Endothelial cell of umbilical vein (primary cell): Measurements from ENCODE around the gene PAQR4. TPM values are rescaled to one million over a fixed set of nuclear protein-coding genes. Genes with fewer than 3 reads are reported as not detected.

Experiments
- BruUV-seq: library from RNA; stranded (reverse); fragments of 400-500 nt; replicated peaks from 2 replicates; lab custom pipeline; 2021; lab: Mats Ljungman, UMichigan
- CTCF ChIA-PET: fragments of 300-600, 350-600 bp; sonication (Branson Sonifier 250); formaldehyde crosslinking; loops from one replicate; lab custom pipeline; 2021; ENCODE audit warnings: antibody characterized with exemption, inconsistent platforms; lab: Charles Lee
- POLR2A ChIA-PET: fragments of 300-600, 350-600 bp; sonication (Branson Sonifier 250); formaldehyde crosslinking; loops from one replicate; lab custom pipeline; 2021; ENCODE audit warnings: antibody characterized with exemption, inconsistent platforms; lab: Charles Lee
- DNase-seq: peaks from one replicate; pipeline ENCODE4 v3.0.0-alpha.2; 2011; ENCODE audit warnings: low read depth, low spot score
- FAIRE-seq: peaks from 2 replicates; lab custom pipeline; 2011; peaks lifted over from hg19 to GRCh38; lab: Jason Lieb, UNC
- H2AFZ ChIP-seq: 2 replicates; pipeline ENCODE4 v1.6.0; 2012; ENCODE audit warnings: low read depth, low read length, control low read depth, inconsistent platforms
- H3K27ac ChIP-seq: 2 replicates; pipeline ENCODE4 v1.5.1; 2011; ENCODE audit warnings: low read depth, mild to moderate bottlenecking, control low read depth, low read length, moderate library complexity; ENCODE audit not compliant: insufficient read depth
- H3K27me3 ChIP-seq, 2 experiments: 2 replicates each; pipeline versions ENCODE4 v1.6.0 to v1.6.1; 2011; ENCODE audit warnings: low read length in 2 of 2, mixed read lengths in 1 of 2; ENCODE audit not compliant: control insufficient read depth in 2 of 2, insufficient read depth in 2 of 2
- H3K36me3 ChIP-seq, 2 experiments: 2 replicates in 1 of 2; 3 replicates in 1 of 2; pipeline ENCODE4 v1.5.1; 2011; ENCODE audit warnings: low read length in 2 of 2, mild to moderate bottlenecking in 1 of 2, moderate library complexity in 1 of 2; ENCODE audit not compliant: control insufficient read depth in 2 of 2, insufficient read depth in 2 of 2; ENCODE audit errors: extremely low read depth in 1 of 2
- H3K4me1 ChIP-seq: 3 replicates; pipeline ENCODE4 v1.5.1; 2011; ENCODE audit warnings: mild to moderate bottlenecking, low read length; ENCODE audit not compliant: control insufficient read depth, insufficient read depth; ENCODE audit errors: extremely low read depth
- H3K4me2 ChIP-seq: 2 replicates; pipeline ENCODE4 v1.6.1; 2011; ENCODE audit warnings: low read length, control low read depth, mixed read lengths; ENCODE audit not compliant: insufficient read depth
- H3K4me3 ChIP-seq, 3 experiments: fragments of 200-600 bp in 1 of 3; sonication (generic), shearing (Covaris generic) in 1 of 3; replicated peaks in 1 of 3; 2 replicates each; pipeline ENCODE4 v1.5.1; 2011 to 2016; ENCODE audit warnings: control low read depth in 3 of 3, low read length in 3 of 3, mild to moderate bottlenecking in 2 of 3, inconsistent platforms in 1 of 3, low read depth in 1 of 3, moderate library complexity in 1 of 3; ENCODE audit not compliant: insufficient read depth in 1 of 3
- H3K79me2 ChIP-seq: 2 replicates; pipeline ENCODE4 v1.6.0; 2012; ENCODE audit warnings: low read length, inconsistent platforms; ENCODE audit not compliant: control insufficient read depth, insufficient read depth
- H3K9ac ChIP-seq: replicated peaks from 2 replicates; pipeline ENCODE3; 2011; ENCODE audit warnings: low read length, control low read depth; ENCODE audit not compliant: insufficient read depth; ENCODE audit errors: extremely low read depth
- H3K9me1 ChIP-seq: replicated peaks from 3 replicates; pipeline ENCODE4 v1.6.0; 2011; ENCODE audit warnings: mild to moderate bottlenecking, low read length; ENCODE audit not compliant: control insufficient read depth, insufficient read depth; ENCODE audit errors: extremely low read depth
- H3K9me3 ChIP-seq: replicated peaks from 2 replicates; pipeline ENCODE4 v1.5.1; 2012; ENCODE audit warnings: low read length, inconsistent platforms; ENCODE audit not compliant: control insufficient read depth, insufficient read depth
- H4K20me1 ChIP-seq: replicated peaks from 2 replicates; pipeline ENCODE3; 2011; ENCODE audit warnings: mild to moderate bottlenecking, low read length; ENCODE audit not compliant: control insufficient read depth, insufficient read depth; ENCODE audit errors: extremely low read depth
- EZH2 ChIP-seq: IDR thresholded peaks from 2 replicates; pipeline ENCODE4 v1.6.1; 2012; ENCODE audit warnings: borderline replicate concordance, low read depth, mild to moderate bottlenecking, moderate library complexity, low read length, inconsistent platforms; ENCODE audit not compliant: severe bottlenecking
- FOS ChIP-seq: IDR thresholded peaks from 2 replicates; pipeline ENCODE4 v1.6.1; 2011; ENCODE audit warnings: mild to moderate bottlenecking, low read length, moderate library complexity, borderline replicate concordance; ENCODE audit not compliant: insufficient read depth
- GATA2 ChIP-seq: IDR thresholded peaks from 2 replicates; pipeline ENCODE4 v1.7.0; 2011; ENCODE audit warnings: low read depth, mild to moderate bottlenecking, moderate library complexity, mixed read lengths, low read length; ENCODE audit not compliant: insufficient read length, insufficient read depth
- JUN ChIP-seq: IDR thresholded peaks from 2 replicates; pipeline ENCODE4 v1.6.1; 2011; ENCODE audit warnings: borderline replicate concordance, low read depth; ENCODE audit not compliant: insufficient read length, insufficient read depth
- MYC ChIP-seq: IDR thresholded peaks from one replicate; pipeline ENCODE4 v1.6.1; 2011; ENCODE audit warnings: mild to moderate bottlenecking, low read depth, low read length
- POLR2A ChIP-seq: IDR thresholded peaks from 2 replicates; pipeline ENCODE4 v1.6.1; 2012; ENCODE audit warnings: low read depth, mild to moderate bottlenecking, control low read depth, low read length
- POLR2AphosphoS5 ChIP-seq: IDR thresholded peaks from 2 replicates; pipeline ENCODE4 v1.6.1; 2012; ENCODE audit warnings: low read depth, mild to moderate bottlenecking, control low read depth, low read length, moderate library complexity; ENCODE audit not compliant: insufficient read depth
- dilution Hi-C: fragments of 300-500 bp; cut with MboI; formaldehyde crosslinking; loops from one replicate; pipeline ENCODE4 v1.15.0; 2019; ENCODE audit warnings: low sequenced_read_pairs; ENCODE audit not compliant: extremely low pct_ligation_motif_present
- intact Hi-C: fragments of 100-400 bp; cut with micrococcal nuclease; formaldehyde crosslinking; loops from one replicate; pipeline ENCODE4 v1.10.0; 2022
- polyA plus RNA-seq, 4 experiments: library from polyadenylated mRNA; depleted of rRNA in 3 of 4; stranded (reverse) in 3 of 4; unstranded in 1 of 4; fragments of >200 nt; gene quantifications; 2 replicates each; pipeline versions ENCODE4 v1.2.1 to v1.2.3, GENCODE V29; 2011 to 2012; ENCODE audit warnings: missing spikeins in 1 of 4
- total RNA-seq: library from RNA; stranded (reverse); gene quantifications from 2 replicates; pipeline ENCODE4 v1.2.3, GENCODE V29; 2021
- TF ChIP-seq, protein P1 (sequence below): IDR thresholded peaks from 2 replicates; pipeline ENCODE4 v1.6.1; 2011; ENCODE audit not compliant: insufficient read depth, insufficient read length
- TF ChIP-seq, protein P2 (sequence below), 2 donors: IDR thresholded peaks; 1 replicate in 1 of 2; 2 replicates in 1 of 2; pipeline ENCODE4 v1.5.1; 2011; ENCODE audit warnings: low read length in 2 of 2, mild to moderate bottlenecking in 2 of 2, moderate library complexity in 2 of 2, control low read depth in 1 of 2, inconsistent platforms in 1 of 2, low read depth in 1 of 2; ENCODE audit not compliant: insufficient read depth in 1 of 2; ENCODE audit errors: extremely low read depth in 1 of 2

The PAQR4 gene
- total and polyA plus RNA-seq, 2 donors (not counting 3 experiments of a cell fraction or from before 2014, with no cell fraction given): 23.8 to 31.2 TPM

DNA sequence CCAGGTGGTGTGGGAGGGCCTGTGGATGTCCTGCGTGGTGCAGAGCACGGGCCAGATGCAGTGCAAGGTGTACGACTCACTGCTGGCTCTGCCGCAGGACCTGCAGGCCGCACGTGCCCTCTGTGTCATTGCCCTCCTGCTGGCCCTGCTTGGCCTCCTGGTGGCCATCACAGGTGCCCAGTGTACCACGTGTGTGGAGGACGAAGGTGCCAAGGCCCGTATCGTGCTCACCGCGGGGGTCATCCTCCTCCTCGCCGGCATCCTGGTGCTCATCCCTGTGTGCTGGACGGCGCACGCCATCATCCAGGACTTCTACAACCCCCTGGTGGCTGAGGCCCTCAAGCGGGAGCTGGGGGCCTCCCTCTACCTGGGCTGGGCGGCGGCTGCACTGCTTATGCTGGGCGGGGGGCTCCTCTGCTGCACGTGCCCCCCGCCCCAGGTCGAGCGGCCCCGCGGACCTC, 44.4 kb downstream of the PAQR4 start:
- peaks cover 2% of the 10 kb centered on the region for H3K4me1 ChIP-seq
- H3K4me2 ChIP-seq: no peak overlapping the region
- H4K20me1 ChIP-seq: no peaks in the 10 kb centered on the region
- H3K27me3 ChIP-seq: peaks cover 21 to 22% of the 10 kb centered on the region in 2 experiments
- intact Hi-C loops (no loop called here), dilution Hi-C loops (no loop called here)
- no peaks in the 10 kb centered on the region for H3K9me3 ChIP-seq
- no peak for TF ChIP-seq JUN
- no peak for TF ChIP-seq POLR2AphosphoS5
- TF ChIP-seq MYC: no peak
- TF ChIP-seq FOS: no peak
- no peak for TF ChIP-seq EZH2
- no peak for TF ChIP-seq GATA2
- TF ChIP-seq, protein P1, sequence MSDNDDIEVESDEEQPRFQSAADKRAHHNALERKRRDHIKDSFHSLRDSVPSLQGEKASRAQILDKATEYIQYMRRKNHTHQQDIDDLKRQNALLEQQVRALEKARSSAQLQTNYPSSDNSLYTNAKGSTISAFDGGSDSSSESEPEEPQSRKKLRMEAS: no peak
- TF ChIP-seq POLR2A: no peak
- TF ChIP-seq, protein P2, sequence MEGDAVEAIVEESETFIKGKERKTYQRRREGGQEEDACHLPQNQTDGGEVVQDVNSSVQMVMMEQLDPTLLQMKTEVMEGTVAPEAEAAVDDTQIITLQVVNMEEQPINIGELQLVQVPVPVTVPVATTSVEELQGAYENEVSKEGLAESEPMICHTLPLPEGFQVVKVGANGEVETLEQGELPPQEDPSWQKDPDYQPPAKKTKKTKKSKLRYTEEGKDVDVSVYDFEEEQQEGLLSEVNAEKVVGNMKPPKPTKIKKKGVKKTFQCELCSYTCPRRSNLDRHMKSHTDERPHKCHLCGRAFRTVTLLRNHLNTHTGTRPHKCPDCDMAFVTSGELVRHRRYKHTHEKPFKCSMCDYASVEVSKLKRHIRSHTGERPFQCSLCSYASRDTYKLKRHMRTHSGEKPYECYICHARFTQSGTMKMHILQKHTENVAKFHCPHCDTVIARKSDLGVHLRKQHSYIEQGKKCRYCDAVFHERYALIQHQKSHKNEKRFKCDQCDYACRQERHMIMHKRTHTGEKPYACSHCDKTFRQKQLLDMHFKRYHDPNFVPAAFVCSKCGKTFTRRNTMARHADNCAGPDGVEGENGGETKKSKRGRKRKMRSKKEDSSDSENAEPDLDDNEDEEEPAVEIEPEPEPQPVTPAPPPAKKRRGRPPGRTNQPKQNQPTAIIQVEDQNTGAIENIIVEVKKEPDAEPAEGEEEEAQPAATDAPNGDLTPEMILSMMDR (IDR thresholded peaks at IDR 0.05; ENCODE audit: extremely low read depth in 1 of 2, insufficient read depth in 1 of 2, low read depth in 1 of 2, low read length in 2 of 2): no peak
- no peak overlapping the region for H3K4me3 ChIP-seq
- ChIA-PET POLR2A (no interaction called here), CTCF (interaction anchor here (1.2 kb wide), 1 partner anchor 18 kb away, joined by 6 read pairs; no protein-coding TSS in a partner anchor)
- no peaks in the 10 kb centered on the region for H3K36me3 ChIP-seq
- FAIRE-seq (no peak), DNase-seq (no peak)
- BruUV-seq: no TSS peak
- H2AFZ ChIP-seq: no peak overlapping the region
- no peaks in the 10 kb centered on the region for H3K79me2 ChIP-seq
- H3K9ac ChIP-seq: no peak overlapping the region
- no peaks in the 10 kb centered on the region for H3K9me1 ChIP-seq
- no peak overlapping the region for H3K27ac ChIP-seq
